GM19043 (cell line): ENCODE results near the gene DPP6.

Experiments
- ATAC-seq: cut with Tn5 transposase; IDR thresholded peaks from one replicate; pipeline ENCODE4 v1.9.1; 2021; ENCODE audit warnings: low read depth; ENCODE audit not compliant: unreplicated experiment

DPP6 gene

DNA sequence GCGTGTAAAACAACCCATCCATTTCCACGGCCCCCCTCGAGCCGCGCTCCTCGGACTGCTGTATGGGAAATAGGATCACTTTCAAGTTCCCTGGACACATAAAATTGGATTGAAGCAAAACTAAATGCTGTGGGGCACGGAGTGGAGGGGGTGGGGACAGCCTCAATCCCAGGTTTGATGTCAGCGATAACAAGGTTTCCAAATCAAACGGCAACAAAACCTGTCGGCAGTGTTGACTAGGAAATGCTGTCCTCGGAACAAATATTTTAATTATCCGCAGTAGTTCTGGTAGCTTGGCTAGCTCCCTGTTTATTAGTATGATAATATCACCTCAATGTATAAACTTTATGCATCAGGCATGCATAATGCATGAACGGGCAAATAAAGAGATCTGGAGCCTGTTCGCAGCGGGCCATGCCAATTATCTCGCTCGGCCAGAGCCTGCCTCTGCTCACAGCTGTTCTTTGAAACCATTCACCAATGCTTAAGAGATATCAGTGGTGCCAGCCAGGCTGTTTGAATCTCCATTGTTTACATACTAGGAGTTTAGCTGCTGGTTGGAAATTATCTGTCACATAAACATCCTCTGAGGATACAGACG lies 789.6 kb downstream of the DPP6 start:
- ATAC-seq, result no peak

DNA sequence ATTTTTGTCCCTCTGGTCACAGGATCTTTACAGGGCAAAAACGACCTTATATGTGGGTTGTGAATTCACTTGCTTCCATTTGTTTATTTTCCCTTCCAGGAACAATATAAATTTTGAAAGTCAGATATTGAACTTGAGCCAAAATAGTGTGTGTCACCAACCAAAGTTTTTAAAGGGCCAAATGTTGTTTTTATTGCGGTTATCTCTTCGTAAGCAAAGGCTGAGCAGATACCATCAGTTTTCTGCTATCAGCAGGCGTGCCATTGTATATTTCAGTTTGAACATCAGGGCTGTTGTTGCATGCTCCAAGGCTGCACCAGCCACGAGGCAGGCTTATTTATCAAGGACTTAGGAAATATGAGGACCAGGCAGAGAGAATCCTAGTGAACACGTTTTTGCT lies 790.4 kb downstream of the DPP6 start:
- no peak for ATAC-seq

DNA sequence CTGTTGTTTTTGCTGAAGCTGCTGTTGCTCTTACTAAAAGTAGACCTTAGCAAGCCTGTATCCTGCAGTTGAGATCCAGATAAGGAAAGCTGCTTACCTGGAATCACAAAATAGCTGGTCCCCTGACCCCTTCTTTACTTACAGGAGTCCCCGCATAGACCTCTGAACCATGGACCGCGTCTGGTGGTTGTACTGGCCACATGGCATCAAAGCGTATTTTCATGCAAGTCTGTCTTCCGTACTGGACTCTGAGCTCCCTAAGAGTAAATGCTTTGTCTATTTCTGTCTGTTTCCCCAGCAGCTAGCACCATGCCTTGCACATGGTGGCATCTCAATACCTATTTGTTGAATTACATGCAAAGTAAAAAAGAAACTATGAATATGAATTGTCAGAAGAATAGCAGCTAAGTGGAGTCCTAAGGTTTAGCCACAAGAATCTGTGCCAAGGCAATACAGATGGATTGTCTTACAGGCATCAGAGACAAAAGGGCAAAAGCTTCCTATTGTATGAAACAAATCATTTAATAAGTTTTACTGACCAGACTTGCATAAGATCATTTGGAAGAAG lies 791.6 kb downstream of the DPP6 start:
- ATAC-seq, result no peak

DNA sequence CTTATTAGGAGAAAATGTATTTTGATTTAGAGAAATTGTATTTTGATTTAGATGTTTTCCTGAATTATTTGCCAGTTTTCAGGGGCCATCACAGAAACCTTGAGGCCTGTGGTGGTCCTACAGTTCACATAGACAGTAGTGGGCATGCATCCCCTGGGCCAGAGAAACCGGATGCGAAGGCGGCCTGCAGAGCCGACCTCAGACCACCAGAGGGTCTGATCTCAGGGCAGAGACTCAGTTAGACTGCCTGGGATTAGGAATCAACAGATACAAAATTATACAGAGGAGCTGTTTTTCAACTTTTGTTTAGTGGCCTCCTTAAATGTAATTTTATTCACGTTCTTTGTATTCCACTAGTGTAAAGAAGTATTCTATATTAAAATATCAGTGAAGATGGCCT lies 792.3 kb downstream of the DPP6 start:
- ATAC-seq, result no peak

DNA sequence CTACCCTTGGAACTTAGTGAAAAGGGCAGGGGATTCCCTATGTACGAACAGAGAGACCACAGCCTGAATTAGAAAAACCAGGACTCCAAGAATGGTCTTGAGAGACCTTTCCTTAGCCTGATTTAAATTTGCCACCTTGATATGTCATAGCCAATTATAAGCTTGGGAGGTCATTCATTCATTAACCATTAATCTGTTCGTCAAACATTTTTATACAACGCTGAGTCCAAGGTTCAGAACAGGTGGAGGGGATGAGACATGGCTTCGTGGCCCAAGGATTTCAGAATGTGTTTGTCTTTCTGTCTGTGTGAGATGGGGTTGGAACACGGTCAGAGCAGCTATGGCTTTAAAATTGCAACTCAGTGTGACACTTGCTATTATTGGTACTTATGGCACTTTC lies 792.8 kb downstream of the DPP6 start:
- ATAC-seq, result no peak

DNA sequence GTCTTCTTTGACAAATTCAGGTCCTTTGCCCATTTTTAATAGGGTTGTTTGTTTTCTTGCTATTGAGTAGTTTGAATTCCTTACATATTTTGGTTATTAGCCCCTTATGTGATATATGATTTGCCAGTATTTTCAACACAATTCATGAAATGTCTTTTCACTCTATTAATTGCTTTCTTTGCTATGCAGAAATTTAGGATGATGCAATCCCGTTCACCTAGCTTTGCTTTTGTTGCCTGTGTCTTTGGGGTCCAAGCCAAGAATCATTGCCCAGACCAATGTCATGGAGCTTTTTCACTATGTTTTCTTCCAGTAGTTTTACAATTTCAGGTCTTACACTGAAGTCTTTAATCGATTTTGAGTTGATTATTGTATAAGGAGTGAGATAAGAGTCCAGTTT lies 796.3 kb downstream of the DPP6 start:
- no peak for ATAC-seq

DNA sequence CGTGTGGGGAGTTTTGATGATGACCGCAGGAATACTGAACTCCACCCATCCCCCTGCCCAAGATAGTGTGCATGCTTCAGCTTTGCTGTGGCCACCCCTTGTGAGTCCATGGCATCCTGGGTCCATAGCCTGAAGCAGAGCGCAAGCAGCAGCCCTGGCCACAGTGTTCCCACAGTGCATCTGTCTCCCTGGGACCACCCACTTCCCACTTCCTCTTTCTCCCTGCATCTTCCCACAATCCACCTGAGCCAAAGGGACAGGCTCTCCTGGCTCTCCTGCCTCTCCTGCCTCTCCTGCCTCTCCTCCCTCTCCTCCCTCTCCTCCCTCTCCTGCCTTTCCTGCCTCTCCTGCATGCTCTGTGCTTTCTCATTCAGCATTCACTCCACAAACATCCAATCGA lies 800.0 kb downstream of the DPP6 start:
- no peak for ATAC-seq

DNA sequence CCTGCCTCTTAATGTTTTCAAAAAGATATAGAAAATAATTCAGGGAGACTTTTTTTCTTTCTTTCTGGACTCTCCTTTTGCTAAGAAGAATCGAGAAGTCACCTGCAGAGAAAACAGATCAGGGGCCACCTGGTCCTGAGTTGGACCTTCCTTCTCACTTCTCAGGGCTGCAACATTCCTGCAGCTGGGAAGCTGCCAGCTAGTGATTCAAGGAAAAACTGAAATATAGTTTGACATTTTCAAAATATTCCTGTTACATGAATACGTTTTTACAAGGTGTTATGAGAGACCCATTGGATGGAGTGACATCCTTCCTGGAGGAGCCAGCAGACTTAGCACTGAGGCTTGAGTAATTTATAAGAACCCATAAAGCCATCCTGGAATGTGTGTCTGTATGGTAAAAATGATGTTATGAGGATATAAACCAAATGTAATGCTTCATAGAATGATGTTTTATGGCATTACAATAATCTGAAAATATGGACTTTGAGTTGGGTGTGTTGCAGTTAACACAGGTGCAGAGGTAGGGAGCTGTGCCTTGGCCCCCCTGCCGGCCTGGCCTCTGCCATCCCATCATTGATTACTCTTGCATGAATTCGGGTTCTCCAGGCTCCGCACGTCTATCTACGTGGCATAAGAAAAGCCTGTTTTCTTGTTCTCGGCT lies 801.0 kb downstream of the DPP6 start:
- no peak for ATAC-seq

DNA sequence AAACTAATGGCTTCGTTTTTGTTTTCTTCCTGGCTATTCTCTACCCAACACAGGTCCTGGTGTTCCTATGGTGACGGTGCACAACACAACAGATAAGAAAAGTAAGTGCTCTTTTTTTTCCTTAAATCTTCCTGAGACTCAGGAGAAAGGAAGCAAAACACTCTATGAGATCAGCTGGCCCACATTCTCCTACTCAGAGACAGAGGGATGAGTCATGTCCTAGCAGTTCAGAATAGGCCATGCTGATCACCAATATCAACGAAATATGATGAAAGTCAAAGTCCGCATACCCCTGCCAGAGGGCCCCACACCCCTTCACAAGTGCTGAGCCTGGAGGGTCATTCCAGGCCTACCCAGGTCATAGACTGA lies 801.5 kb downstream of the DPP6 start:
- ATAC-seq, result no peak

DNA sequence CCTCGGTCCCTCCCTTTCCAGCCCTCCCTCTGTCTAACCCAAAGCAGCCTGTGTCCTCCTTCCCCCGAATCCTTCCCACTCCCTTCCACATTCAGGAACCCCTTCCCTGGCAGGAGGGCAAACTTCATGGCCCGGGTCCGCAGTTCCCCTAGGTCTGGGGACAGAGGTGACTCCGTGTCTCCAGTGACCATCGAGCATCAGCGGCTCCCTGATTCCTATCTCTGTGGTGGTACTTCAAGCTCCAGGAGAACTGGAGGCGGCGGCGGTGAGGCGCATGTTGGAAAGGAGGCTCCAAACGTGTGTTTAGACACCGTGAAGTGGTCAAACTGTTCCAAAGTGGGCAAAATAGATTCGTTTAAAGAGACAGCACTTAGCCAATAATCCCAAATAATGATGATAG lies 802.6 kb downstream of the DPP6 start:
- no peak for ATAC-seq

DNA sequence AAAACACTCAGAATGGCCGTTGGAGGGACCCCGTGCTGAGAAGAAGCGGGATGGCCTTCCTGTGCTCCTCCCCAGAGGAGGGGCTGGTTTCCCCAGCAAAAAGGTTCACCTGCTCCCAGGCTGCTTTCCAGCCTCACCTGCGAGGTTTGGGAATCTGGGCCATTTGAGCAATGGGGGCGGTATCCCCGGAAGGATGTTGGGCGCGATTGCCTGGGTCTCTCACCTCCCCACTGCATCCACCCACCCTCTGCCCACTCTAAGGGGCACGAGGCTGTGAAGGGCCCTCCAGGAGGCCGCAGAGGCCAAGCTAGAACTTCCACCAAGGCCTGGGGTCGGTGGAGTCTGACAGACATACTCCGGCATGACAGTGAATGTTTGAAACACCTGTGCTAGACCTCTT lies 803.2 kb downstream of the DPP6 start:
- no peak for ATAC-seq

DNA sequence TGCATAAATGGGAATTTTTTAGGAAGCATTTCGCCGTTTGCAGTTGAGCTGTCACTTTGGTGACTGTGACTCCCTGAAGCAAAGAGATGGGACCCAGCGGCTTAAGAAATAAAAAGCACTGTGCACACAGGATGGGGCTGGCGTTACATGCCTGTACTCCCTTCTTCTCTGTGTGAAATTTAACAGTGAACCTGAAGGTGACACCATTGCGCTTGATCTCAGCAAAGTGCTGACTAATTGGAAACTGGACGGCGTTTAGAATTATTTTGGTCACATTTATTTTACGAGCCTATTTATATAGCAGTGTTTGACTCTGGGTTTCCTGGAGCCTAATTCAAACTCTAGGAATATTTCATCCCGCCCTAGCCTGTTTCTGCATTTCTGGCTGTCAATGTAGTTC lies 804.5 kb downstream of the DPP6 start:
- ATAC-seq, result no peak

DNA sequence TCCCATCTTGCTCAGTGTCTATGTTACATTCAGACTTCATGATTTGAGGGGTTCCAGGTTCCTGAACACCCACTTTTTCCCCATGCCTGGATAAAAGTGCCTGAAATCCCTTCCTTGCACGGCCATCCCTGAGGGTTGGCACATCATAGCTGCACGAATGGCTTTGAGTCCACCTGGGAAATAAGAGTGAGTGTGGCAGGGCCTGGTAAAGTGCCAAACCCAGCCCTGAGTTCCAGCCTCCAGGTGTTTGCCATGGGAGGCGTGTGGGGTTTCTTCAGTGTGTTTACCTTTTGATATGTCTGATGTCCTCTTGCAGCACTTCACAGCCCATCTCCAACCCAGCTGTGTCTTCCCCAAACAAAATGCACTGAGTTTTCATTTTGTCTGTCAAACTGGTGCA lies 805.0 kb downstream of the DPP6 start:
- no peak for ATAC-seq

DNA sequence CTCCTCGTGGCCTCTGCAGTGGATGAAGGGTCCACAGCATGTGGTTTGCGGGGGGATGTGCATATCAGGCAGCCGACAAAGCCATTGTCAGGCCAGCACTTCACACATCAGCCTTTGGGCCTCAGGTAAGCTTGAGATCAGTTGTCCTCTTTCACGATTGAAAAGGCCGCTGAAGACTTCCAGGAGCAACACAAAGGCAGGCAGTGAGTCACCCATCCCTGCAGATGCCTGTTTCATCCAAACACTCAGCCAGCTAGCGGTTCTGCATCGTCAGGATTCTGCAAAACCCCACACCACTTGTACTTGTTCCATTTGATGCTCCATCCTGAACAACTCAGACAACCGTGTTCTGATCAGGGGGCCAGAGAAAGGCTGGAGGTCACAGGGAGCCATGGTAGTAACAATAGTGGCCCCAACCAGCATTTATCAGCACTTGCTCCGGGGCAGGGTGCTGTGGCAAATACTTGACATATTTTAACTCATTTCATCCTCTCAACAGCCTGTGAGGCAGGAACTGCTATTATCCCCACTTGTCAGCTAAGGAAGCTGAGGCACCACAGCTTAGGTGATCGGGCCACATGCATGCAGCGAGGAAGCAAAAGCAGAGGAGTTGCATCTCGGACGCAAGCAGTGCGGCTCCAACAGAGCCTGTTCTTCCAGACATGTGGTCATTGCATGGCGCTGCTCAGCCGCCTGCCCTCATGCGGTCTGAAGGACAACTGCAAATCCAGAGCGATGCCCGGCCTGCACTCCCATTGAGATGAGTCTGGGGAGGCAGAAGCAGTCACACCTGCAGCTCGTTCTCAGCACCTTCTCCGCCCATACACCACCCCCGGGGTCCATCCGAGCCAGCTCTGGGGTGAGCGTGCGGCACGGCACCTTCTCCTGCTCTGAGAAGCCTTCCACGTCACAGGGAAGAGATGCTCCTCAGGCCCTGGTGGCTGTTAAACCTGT lies 805.8 kb downstream of the DPP6 start:
- no peak for ATAC-seq

DNA sequence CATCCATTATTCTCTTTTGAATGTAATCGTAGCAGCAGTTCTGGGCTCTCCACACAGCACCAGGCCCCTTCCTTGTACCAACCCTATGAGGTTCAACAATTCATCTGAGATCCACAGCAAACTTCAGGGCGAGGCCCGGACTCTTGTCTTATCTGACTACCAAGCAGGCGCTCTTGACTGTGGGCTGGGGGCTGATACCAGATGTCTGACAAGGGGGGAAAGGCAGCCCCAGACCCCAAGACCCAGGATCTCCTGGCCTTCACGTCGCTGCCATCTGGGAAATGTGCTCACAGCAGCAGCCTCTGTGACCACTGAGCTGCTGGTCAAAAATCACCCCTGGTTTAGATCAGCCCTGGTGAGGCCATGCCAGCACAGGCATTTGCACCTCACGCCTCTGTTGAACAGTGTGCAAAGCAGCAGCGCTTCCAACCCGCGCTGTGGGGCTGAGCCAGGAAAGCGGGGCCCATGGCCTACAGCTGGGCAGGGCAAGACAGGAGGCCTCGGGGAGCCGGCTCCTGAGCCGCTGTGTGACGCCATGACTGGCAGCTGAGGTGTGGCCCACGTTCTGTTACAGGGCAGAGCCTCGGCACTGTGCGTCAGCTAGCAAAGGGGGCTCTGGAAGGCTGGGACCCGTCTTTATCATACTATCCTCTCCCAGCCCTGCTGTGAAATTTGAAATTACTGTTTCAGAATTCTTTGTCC lies 806.8 kb downstream of the DPP6 start:
- ATAC-seq, result no peak

DNA sequence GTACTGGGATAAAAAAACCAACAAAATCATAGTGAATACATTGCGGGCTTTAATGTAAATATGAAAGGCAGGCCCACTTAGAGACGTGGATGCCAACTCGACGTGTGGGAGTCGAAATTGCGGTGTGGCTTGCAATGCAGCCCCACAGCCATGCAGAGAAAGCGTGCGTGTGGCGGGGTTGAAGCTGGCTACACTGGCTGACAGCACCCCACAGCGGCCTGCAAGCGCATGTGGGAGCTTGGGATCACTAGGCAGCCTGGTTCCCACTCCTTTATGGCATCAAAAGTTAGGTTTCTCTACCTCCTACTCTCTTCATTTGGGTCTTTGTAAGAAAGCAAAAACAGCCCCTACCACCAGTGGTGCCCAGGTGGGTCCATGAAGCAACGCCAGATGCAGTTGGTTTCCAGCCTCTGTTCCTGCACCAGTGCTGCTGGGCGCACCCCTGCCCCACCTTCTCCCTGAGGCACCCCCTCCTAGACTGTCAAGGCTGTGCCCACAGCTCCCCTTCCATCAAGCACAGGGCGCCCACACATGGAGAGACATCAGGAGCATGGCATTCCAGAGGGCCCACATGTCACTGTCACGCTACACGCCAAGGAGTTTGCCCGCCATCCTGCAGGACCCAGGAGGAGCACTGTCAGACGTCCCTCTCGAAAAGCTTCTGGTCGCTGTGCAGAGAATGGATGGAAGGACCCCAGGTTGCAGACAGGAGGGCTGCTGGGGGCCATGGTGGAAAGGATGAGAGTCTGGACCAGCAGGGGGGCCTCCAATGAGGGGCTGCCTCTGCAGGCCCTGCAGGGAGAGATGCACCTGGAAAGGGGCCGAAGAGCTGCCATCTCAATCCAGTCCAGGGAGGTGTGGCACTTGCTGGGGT lies 807.8 kb downstream of the DPP6 start:
- ATAC-seq, result no peak

DNA sequence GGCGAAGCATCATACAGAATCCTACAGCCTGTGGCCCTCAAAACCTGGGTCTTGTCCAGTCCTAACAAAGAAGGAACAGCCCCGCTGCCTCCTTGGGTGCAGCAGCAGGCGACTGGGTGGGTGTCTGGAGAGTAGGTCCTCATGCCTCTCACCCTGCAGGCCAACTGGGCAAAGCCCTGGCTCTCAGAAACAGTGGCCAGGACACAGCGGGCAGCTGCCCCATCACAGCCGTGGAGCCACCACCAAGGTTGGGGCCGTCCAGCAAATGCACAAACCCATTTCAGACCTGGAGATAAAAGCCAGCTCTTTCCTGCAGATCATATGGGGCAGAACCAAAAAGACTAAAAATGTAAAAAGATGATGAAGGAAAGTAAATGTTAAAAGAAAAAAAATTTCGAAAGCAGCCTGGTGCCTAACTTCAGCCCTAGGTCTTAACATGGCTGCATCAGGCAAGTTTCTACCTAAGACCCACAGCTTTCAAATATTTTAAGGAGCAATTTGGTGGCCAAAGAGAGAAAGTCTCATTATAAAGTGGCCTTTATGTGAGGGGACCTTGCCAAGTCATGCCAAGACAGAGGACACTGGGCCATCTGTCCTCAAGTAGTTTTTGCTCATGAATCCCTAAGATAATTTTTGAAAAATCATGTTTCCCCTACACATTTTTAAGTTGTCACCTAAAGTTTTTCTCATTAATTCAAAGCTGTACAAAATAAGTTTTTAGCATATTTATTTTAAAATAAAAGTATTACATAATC lies 808.6 kb downstream of the DPP6 start:
- ATAC-seq, result no peak

DNA sequence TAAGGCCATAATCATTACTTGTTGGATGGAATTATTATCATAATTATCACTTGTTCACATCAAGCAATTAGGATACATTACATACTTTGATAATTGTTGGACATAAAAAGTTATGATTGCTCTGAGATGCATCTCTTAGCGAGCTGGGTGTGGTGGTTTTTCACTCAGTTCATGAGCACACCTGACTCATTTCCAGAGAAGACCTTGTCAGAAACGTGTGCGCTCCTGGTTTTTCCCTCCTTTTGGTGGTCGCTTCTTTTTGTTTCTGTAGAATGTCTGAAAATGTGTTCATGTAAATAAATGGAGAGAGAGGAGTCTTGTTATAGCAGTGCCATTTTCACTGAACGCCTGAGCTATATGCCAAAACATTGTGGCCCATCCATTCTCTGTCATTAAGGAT lies 809.4 kb downstream of the DPP6 start:
- ATAC-seq, result no peak

DNA sequence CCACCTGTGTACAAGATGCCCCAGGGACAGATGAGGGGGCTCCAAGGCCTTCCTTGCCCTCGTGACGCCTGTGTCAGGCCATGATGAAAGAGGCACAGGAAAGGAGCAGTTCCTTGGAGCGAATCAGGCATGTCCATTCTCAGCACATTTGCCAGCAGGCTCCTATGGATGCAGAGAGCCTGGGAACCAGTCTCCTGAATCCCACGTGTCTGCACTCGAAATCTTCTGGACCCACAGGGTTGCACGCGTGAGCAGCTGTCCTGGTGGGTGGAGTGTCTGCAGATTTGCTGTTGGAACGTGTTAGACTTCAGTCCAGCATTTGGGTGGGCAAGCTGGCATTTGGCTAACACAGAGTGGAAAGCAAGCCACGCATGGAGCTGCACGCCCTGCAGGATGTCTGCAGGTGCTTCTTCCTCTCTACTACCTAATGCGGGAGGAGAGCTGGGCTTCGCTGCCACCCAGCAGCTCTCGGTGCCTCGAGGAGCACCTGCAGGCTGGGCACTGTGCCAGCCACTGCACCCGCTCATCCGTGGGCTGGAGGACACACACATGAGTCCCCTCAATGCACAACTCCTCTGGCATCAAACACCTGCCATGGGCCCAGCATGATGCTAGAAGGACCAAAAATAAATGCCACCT lies 810.1 kb downstream of the DPP6 start:
- no peak for ATAC-seq
